Measurements from ENCODE around the gene PDE7B. TPM values are rescaled to one million over a fixed set of nuclear protein-coding genes. Genes with fewer than 3 reads are reported as not detected.

Gene PDE7B
- total RNA-seq, 1 donor from 2014 or later = 5.1 TPM

- H3K9me3 Mint-ChIP-seq = peaks cover 6% of the 10 kb centered on the region
- no peaks in the 10 kb centered on the region for H3K36me3 Mint-ChIP-seq
- H3K27me3 Mint-ChIP-seq = no peaks in the 10 kb centered on the region
- peaks cover 6% of the 10 kb centered on the region for H3K4me1 Mint-ChIP-seq (ENCODE audit: unreplicated experiment)
- no peak overlapping the region for H3K4me3 Mint-ChIP-seq
- TF ChIP-seq CTCF (conservative IDR thresholded peaks at IDR 0.05) = no peak
- H3K27ac Mint-ChIP-seq = peak overlapping the region; percentile 37
- no peak for DNase-seq (ENCODE audit: extremely low spot score, unreplicated experiment)
Observed at GRCh38 chr6:136226674-136227377, 375.3 kb downstream of the PDE7B start.

GRCh38 chr6:136228814-136229213, 377.3 kb downstream of the PDE7B start:
- Mint-ChIP-seq H3K9me3 (no peaks in the 10 kb centered on the region), H3K4me1 (ENCODE audit: unreplicated experiment) (peaks cover 6% of the 10 kb centered on the region), H3K36me3 (no peaks in the 10 kb centered on the region), H3K27ac (no peak overlapping the region), H3K27me3 (no peaks in the 10 kb centered on the region), H3K4me3 (no peak overlapping the region)
- no peak for DNase-seq (ENCODE audit: extremely low spot score, unreplicated experiment)
- TF ChIP-seq CTCF (conservative IDR thresholded peaks at IDR 0.05) = no peak

GRCh38 chr6:136230219-136230853, 378.8 kb downstream of the PDE7B start:
- Mint-ChIP-seq H3K36me3 (peaks cover 4% of the 10 kb centered on the region), H3K4me1 (ENCODE audit: unreplicated experiment) (peaks cover 11% of the 10 kb centered on the region), H3K4me3 (no peak overlapping the region), H3K27ac (peak overlapping the region; percentile 66), H3K9me3 (no peaks in the 10 kb centered on the region), H3K27me3 (no peaks in the 10 kb centered on the region)
- no peak for TF ChIP-seq CTCF (conservative IDR thresholded peaks at IDR 0.05)
- no peak for DNase-seq (ENCODE audit: extremely low spot score, unreplicated experiment)

- no peak overlapping the region for H3K27ac Mint-ChIP-seq
Observed at GRCh38 chr6:136232701-136233100, 381.2 kb downstream of the PDE7B start.

GRCh38 chr6:136235233-136235564, 383.7 kb downstream of the PDE7B start:
- peaks cover 4% of the 10 kb centered on the region for H3K36me3 Mint-ChIP-seq
- peaks cover 12% of the 10 kb centered on the region for H3K4me1 Mint-ChIP-seq (ENCODE audit: unreplicated experiment)
- no peak for DNase-seq (ENCODE audit: extremely low spot score, unreplicated experiment)
- H3K27me3 Mint-ChIP-seq = no peaks in the 10 kb centered on the region
- no peak overlapping the region for H3K27ac Mint-ChIP-seq
- TF ChIP-seq CTCF (conservative IDR thresholded peaks at IDR 0.05) = no peak
- no peak overlapping the region for H3K4me3 Mint-ChIP-seq
- peaks cover 5% of the 10 kb centered on the region for H3K9me3 Mint-ChIP-seq

More at GRCh38 chr6:136232701-136233100, 381.2 kb downstream of the PDE7B start:
- peaks cover 5% of the 10 kb centered on the region for H3K9me3 Mint-ChIP-seq
- H3K4me3 Mint-ChIP-seq = no peak overlapping the region
- no peaks in the 10 kb centered on the region for H3K27me3 Mint-ChIP-seq
- H3K36me3 Mint-ChIP-seq = peaks cover 4% of the 10 kb centered on the region
- no peak for DNase-seq (ENCODE audit: extremely low spot score, unreplicated experiment)
- TF ChIP-seq CTCF (conservative IDR thresholded peaks at IDR 0.05) = no peak
- H3K4me1 Mint-ChIP-seq (ENCODE audit: unreplicated experiment) = peaks cover 12% of the 10 kb centered on the region
